SK-N-SH (cell line): ENCODE results near the gene ZNF512B. TPM values are rescaled to one million over a fixed set of nuclear protein-coding genes. Genes with fewer than 3 reads are reported as not detected.

ENCODE experiments used
- CTCF ChIA-PET: fragments of 300-600, 350-600 bp; formaldehyde crosslinking; extraction: SDS; loops from one replicate; lab custom pipeline; 2021; lab: Yijun Ruan, JAX
- POLR2A ChIA-PET: fragments of 350-600 bp; sonication (Branson Sonifier 250); formaldehyde crosslinking; extraction: SDS; loops from one replicate; lab custom pipeline; 2020; ENCODE audit warnings: antibody characterized with exemption, inconsistent platforms; lab: Yijun Ruan, JAX
- DNase-seq: peaks from one replicate; pipeline ENCODE4 v3.0.0; 2012
- H2AFZ ChIP-seq: fragments of 200-600 bp; sonication (generic); 2 replicates; pipeline ENCODE4 v1.8.1; 2016; ENCODE audit warnings: antibody characterized with exemption, mild to moderate bottlenecking, low read depth
- H3F3A ChIP-seq: fragments of 200-600 bp; sonication (generic); replicated peaks from 2 replicates; pipeline ENCODE3; 2016; ENCODE audit warnings: antibody characterized with exemption, mild to moderate bottlenecking; ENCODE audit not compliant: insufficient read depth
- H3K27ac ChIP-seq, 2 experiments: fragments of 200-500 bp in 1 of 2; fragments of 200-600 bp in 1 of 2; sonication (Bioruptor generic) in 1 of 2; sonication (generic), shearing (Covaris generic) in 1 of 2; 2 replicates each; pipeline versions ENCODE4 v1.5.1 to v1.6.1; 2014 to 2016; ENCODE audit warnings: low read depth in 2 of 2, inconsistent platforms in 1 of 2, low read length in 1 of 2, mild to moderate bottlenecking in 1 of 2, mixed read lengths in 1 of 2
- H3K27me3 ChIP-seq: fragments of 200-600 bp; sonication (generic), shearing (Covaris generic); 2 replicates; pipeline ENCODE4 v1.6.1; 2016; ENCODE audit warnings: mixed run types; ENCODE audit not compliant: insufficient read depth
- H3K36me3 ChIP-seq, 2 experiments: fragments of 200-500 bp in 1 of 2; fragments of 200-600 bp in 1 of 2; sonication (Bioruptor generic) in 1 of 2; sonication (generic) in 1 of 2; replicated peaks in 1 of 2; 2 replicates each; pipeline versions ENCODE3 to v1.5.1; 2014 to 2016; ENCODE audit warnings: low read length in 1 of 2, mild to moderate bottlenecking in 1 of 2; ENCODE audit not compliant: insufficient read depth in 2 of 2, control insufficient read depth in 1 of 2
- H3K4me1 ChIP-seq, 2 experiments: fragments of 200-500 bp in 1 of 2; fragments of 200-600 bp in 1 of 2; sonication (Bioruptor generic) in 1 of 2; sonication (generic), shearing (Covaris generic) in 1 of 2; 2 replicates each; pipeline versions ENCODE4 v1.5.1 to v1.6.1; 2014 to 2016; ENCODE audit warnings: low read depth in 1 of 2, low read length in 1 of 2, mixed run types in 1 of 2; ENCODE audit not compliant: insufficient read depth in 2 of 2, control insufficient read depth in 1 of 2
- H3K4me2 ChIP-seq: fragments of 200-600 bp; sonication (generic), shearing (Covaris generic); 2 replicates; pipeline ENCODE4 v1.6.1; 2017; ENCODE audit warnings: mixed run types
- H3K4me3 ChIP-seq, 2 experiments: fragments of 200-500 bp in 1 of 2; fragments of 200-600 bp in 1 of 2; sonication (Bioruptor generic) in 1 of 2; sonication (generic), shearing (Covaris generic) in 1 of 2; 2 replicates each; pipeline versions ENCODE4 v1.5.1 to v1.8.1; 2014 to 2016; ENCODE audit warnings: low read depth in 2 of 2, inconsistent platforms in 1 of 2, low read length in 1 of 2, mild to moderate bottlenecking in 1 of 2, mixed read lengths in 1 of 2, moderate library complexity in 1 of 2
- H3K79me2 ChIP-seq: fragments of 200-600 bp; sonication (generic); 2 replicates; pipeline ENCODE4 v1.8.1; 2017; ENCODE audit warnings: mild to moderate bottlenecking; ENCODE audit not compliant: insufficient read depth
- H3K9ac ChIP-seq: fragments of 200-600 bp; sonication (generic); 2 replicates; pipeline ENCODE4 v1.6.1; 2017; ENCODE audit warnings: mixed run types
- H3K9me2 ChIP-seq: fragments of 200-600 bp; sonication (generic); 2 replicates; pipeline ENCODE4 v1.6.1; 2017; ENCODE audit warnings: mixed run types
- H3K9me3 ChIP-seq: fragments of 200-600 bp; sonication (generic); 2 replicates; pipeline ENCODE4 v1.6.1; 2017; ENCODE audit warnings: mixed run types, mild to moderate bottlenecking, moderate library complexity
- H4K20me1 ChIP-seq: fragments of 200-600 bp; sonication (generic); 2 replicates; pipeline ENCODE4 v1.6.1; 2017; ENCODE audit warnings: mild to moderate bottlenecking, mixed run types; ENCODE audit not compliant: insufficient read depth
- ELF1 ChIP-seq: IDR thresholded peaks from 2 replicates; pipeline ENCODE4 v1.4.0; 2012
- FOSL2 ChIP-seq: IDR thresholded peaks from 2 replicates; pipeline ENCODE4 v1.4.0; 2012; ENCODE audit warnings: low read depth, mild to moderate bottlenecking, moderate library complexity, borderline replicate concordance
- GABPA ChIP-seq: IDR thresholded peaks from 2 replicates; pipeline ENCODE4 v1.4.0; 2012; ENCODE audit warnings: low read depth, mild to moderate bottlenecking
- POLR2AphosphoS5 ChIP-seq: IDR thresholded peaks from 2 replicates; pipeline ENCODE4 v1.6.1; 2012; ENCODE audit warnings: low read depth, low read length
- RAD21 ChIP-seq: IDR thresholded peaks from 2 replicates; pipeline ENCODE4 v1.6.1; 2012; ENCODE audit warnings: mild to moderate bottlenecking, low read length
- TCF12 ChIP-seq: IDR thresholded peaks from 2 replicates; pipeline ENCODE4 v1.4.0; 2012
- YY1 ChIP-seq: IDR thresholded peaks from 2 replicates; pipeline ENCODE4 v1.4.0; 2012; ENCODE audit warnings: low read depth, mild to moderate bottlenecking
- WGBS: methylation state at CpG from one replicate; pipeline ENCODE4 v1.1.6; 2017; ENCODE audit warnings: low lambda C conversion rate; 5-methylcytosine and 5-hydroxymethylcytosine counted together
- polyA plus RNA-seq, 3 experiments: library from polyadenylated mRNA; depleted of rRNA; stranded (reverse); fragments of >200 nt; gene quantifications; 2 replicates each; pipeline ENCODE4 v1.2.3, GENCODE V29; 2012
- TF ChIP-seq, protein P1 (sequence below): IDR thresholded peaks from 2 replicates; pipeline ENCODE4 v1.4.0; 2012; ENCODE audit warnings: low read depth, borderline replicate concordance
- TF ChIP-seq, protein P2 (sequence below): fragments of 150-350 bp; IDR thresholded peaks from 2 replicates; pipeline ENCODE4 v1.6.1; 2017; ENCODE audit warnings: antibody characterized with exemption, low read length, low read depth, borderline replicate concordance
- TF ChIP-seq, protein P3 (sequence below): IDR thresholded peaks from 2 replicates; pipeline ENCODE4; 2012

Gene ZNF512B
- polyA plus RNA-seq, 1 of the 3 experiments (the other 2 are of a cell fraction), result 11.8 TPM

DNA sequence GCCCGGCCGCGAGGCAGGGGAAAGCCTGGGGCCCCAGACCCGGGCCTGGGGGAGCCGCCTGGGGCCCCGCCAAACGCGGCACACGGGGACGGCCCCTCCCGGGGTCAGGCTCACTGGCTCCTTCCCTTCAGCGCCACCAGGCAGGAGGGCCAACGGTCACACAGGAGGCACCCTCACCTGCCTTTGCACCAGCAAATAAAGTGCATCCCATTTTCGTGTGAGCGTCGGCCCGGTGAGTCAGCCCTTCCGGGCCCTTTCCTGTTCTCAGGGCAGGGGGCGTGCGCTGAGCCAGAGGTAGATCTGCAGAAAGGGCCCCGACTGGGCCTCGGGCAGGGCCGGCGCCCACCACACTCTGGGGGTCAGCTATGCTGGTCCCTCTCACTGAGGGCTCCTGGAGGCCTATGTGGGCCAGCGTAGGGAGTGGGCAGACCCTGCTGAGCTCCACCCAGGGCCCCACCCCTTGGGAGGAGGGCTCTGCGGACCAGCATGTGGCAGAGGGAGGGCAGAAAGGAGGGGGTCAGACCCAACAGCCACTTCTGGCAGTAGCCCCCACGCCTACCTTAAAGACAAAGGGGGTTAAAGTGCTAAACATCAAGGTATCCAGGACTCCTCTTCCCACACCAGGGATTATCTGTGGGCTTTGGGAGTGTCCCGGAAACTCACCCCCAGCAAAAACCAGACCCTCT lies 12.6 kb downstream of the ZNF512B start (continued):
- no peak for TF ChIP-seq GABPA
- TF ChIP-seq, protein P1, sequence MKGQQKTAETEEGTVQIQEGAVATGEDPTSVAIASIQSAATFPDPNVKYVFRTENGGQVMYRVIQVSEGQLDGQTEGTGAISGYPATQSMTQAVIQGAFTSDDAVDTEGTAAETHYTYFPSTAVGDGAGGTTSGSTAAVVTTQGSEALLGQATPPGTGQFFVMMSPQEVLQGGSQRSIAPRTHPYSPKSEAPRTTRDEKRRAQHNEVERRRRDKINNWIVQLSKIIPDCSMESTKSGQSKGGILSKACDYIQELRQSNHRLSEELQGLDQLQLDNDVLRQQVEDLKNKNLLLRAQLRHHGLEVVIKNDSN, result no peak
- TF ChIP-seq, protein P2, sequence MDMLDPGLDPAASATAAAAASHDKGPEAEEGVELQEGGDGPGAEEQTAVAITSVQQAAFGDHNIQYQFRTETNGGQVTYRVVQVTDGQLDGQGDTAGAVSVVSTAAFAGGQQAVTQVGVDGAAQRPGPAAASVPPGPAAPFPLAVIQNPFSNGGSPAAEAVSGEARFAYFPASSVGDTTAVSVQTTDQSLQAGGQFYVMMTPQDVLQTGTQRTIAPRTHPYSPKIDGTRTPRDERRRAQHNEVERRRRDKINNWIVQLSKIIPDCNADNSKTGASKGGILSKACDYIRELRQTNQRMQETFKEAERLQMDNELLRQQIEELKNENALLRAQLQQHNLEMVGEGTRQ, result no peak
- no peak for TF ChIP-seq ELF1
- TF ChIP-seq TCF12, result no peak
- no peak for TF ChIP-seq FOSL2
- TF ChIP-seq, protein P3, sequence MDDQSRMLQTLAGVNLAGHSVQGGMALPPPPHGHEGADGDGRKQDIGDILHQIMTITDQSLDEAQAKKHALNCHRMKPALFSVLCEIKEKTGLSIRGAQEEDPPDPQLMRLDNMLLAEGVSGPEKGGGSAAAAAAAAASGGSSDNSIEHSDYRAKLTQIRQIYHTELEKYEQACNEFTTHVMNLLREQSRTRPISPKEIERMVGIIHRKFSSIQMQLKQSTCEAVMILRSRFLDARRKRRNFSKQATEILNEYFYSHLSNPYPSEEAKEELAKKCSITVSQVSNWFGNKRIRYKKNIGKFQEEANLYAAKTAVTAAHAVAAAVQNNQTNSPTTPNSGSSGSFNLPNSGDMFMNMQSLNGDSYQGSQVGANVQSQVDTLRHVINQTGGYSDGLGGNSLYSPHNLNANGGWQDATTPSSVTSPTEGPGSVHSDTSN, result peak; percentile 26
- no peak for TF ChIP-seq YY1
- no peak for TF ChIP-seq RAD21

DNA sequence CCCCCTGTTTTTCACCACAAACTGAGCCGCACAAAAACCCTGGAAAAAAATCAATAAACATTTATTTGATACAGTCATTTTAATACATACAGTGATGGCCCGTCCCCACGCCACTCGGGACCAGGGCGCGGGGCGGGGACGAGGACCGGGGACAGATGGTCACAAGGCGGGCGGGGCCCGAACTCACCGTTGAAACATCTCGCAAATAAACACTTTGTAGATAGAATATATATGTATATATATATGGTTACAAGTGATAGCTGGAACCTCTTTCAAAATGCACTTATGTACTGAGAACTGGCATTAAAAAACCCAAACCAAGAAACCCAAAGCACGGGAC lies 13.1 kb downstream of the ZNF512B start:
- Histone ChIP-seq H3K4me3 (peak overlapping the region; percentile 67 to 70), H3K4me2 (peak overlapping the region; percentile 97)
- TF ChIP-seq TCF12 (no peak), POLR2AphosphoS5 (0 out of 2 replicates have a peak, but pooled peaks have one; percentile 15)
- TF ChIP-seq, all 33 proteins: peak for 1
- 2% methylated on average over 15 of the region's 15 CpGs for WGBS
- H3K4me1 ChIP-seq, result peaks cover 6 to 27% of the 10 kb centered on the region in 2 experiments; a peak in 1 of 4 replicates
- POLR2A ChIA-PET, result interaction anchor here (1.4 to 1.5 kb wide), 2 partner anchors 23 to 24 kb away, joined by 3 to 4 read pairs; partner anchors contain the start of genes PRPF6 and SAMD10
- H3K27me3 ChIP-seq, result no peaks in the 10 kb centered on the region
- no peak for DNase-seq
- peaks cover 0 to 25% of the 10 kb centered on the region in 2 experiments for H3K36me3 ChIP-seq
- CTCF ChIA-PET, result interaction anchor here (0.8 to 4.8 kb wide), 7 partner anchors 18 to 182 kb away, joined by 3 to 32 read pairs (median 5); partner anchors contain the start of genes PRPF6 and SAMD10
- H3K79me2 ChIP-seq, result peaks cover 46% of the 10 kb centered on the region
- peaks cover 8% of the 10 kb centered on the region for H3F3A ChIP-seq
- H3K9me3 ChIP-seq, result no peaks in the 10 kb centered on the region
- peak overlapping the region; percentile 62; the same call in 1 of the 2 replicates for H3K9ac ChIP-seq
- no peaks in the 10 kb centered on the region for H3K9me2 ChIP-seq
- H3K27ac ChIP-seq, result peak overlapping the region; percentile 72 to 79
- H4K20me1 ChIP-seq, result peaks cover 32% of the 10 kb centered on the region
- peak overlapping the region; percentile 56; the same call in 1 of the 2 replicates for H2AFZ ChIP-seq
